H1 (cell line): ENCODE measurements around the gene C3orf52. TPM values are rescaled to one million over a fixed set of nuclear protein-coding genes. Genes with fewer than 3 reads are reported as not detected.

Experiments
- POLR2A ChIP-seq, 2 experiments: IDR thresholded peaks; 1 replicate in 1 of 2; 2 replicates in 1 of 2; pipeline ENCODE4 v1.6.1; 2011; ENCODE audit warnings: low read depth in 2 of 2, low read length in 2 of 2, mild to moderate bottlenecking in 2 of 2; ENCODE audit errors: control extremely low read depth in 1 of 2
- polyA plus RNA-seq, 7 experiments: library from polyadenylated mRNA; depleted of rRNA in 3 of 7; stranded (reverse) in 5 of 7; unstranded in 2 of 7; fragments of >200 nt in 5 of 7; fragments of 200-250 nt in 2 of 7; gene quantifications; 1 replicate in 5 of 7; 2 replicates in 1 of 7; 4 replicates in 1 of 7; pipeline versions ENCODE4 v1.2.1 to v1.2.3, GENCODE V29; 2011 to 2013; ENCODE audit warnings: missing spikeins in 2 of 7, mixed read lengths in 2 of 7
- total RNA-seq: library from RNA; stranded (reverse); fragmentation: NEBNext Ultra II Directional; extraction: Animal tissue kit (Norgen Biotek cat#: 25700); gene quantifications from 2 replicates; pipeline ENCODE4 v1.2.1, GENCODE V29; 2021

The C3orf52 gene
- total and polyA plus RNA-seq, 2 of the 8 experiments (the other 6 are each of a cell fraction or from before 2014, with no cell fraction given), result 9.7 to 13.1 TPM

- TF ChIP-seq POLR2A (IDR thresholded peaks at IDR 0.05; ENCODE audit: control extremely low read depth in 1 of 2, low read depth in 2 of 2, low read length in 2 of 2), result no peak
Observed at GRCh38 chr3:112084980-112085705, 1.0 kb upstream of the C3orf52 start (continued).
